Stomach (tissue), 4 donors: ENCODE data around the gene PSORS1C1.

Source experiments
- EP300 ChIP-seq: sonication (generic); formaldehyde crosslinking; IDR thresholded peaks from one replicate; pipeline ENCODE4 v1.6.1; 2017; ENCODE audit warnings: antibody characterized with exemption
- POLR2A ChIP-seq, 4 donors: fragments of 450-650 bp; IDR thresholded peaks; one replicate each; pipeline ENCODE4 v1.6.1; 2016; ENCODE audit warnings: antibody characterized with exemption in 4 of 4, control low read depth in 2 of 4, mild to moderate bottlenecking in 1 of 4, moderate library complexity in 1 of 4
- POLR2AphosphoS5 ChIP-seq, 3 donors: sonication (generic); formaldehyde crosslinking; IDR thresholded peaks; one replicate each; pipeline ENCODE4 v1.6.1; 2016; ENCODE audit warnings: antibody characterized with exemption in 3 of 3
- TF ChIP-seq, protein P1 (sequence below), 7 experiments: fragments of 450-650 bp in 4 of 7; fragments of 200-600 bp in 3 of 7; sonication (generic) in 3 of 7; IDR thresholded peaks; one replicate each; pipeline ENCODE4 v1.5.1; 2016 to 2019; ENCODE audit warnings: antibody characterized with exemption in 7 of 7, control low read depth in 2 of 7, mild to moderate bottlenecking in 1 of 7

DNA sequence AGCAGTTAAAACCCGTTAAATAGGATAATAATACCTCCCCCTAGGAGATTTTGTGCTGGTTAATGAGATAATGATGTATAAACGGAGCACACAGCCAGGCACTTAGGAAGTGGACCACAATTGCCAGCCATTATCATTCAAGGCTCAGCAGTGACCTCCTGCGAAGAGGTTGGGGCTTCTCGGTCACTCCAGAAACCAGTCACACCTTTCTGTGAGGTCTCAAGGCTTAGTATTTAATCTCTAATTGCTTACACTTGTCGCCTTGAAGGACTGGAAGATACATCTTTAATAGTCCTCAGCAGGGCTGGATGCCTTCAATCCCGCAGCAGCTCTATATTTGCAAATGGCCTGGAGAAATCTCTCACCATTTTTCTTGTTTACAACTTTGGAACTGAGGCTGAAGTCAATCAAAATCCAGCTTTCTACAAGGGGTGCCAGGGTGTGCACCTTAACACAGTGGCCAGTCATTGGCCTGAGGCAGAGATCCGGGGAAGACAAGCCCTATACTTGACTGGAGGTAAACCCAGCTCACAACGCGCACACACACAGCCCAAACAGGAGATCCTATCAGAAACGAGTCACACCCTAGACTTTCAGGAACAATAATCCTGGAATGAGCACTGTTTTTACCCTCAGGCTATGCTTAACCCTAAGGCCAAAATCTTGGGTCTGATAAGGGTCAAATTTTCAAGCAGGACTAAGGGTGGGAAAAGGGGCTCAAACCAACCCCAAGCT lies 54.7 kb downstream of the PSORS1C1 start:
- TF ChIP-seq, protein P1, sequence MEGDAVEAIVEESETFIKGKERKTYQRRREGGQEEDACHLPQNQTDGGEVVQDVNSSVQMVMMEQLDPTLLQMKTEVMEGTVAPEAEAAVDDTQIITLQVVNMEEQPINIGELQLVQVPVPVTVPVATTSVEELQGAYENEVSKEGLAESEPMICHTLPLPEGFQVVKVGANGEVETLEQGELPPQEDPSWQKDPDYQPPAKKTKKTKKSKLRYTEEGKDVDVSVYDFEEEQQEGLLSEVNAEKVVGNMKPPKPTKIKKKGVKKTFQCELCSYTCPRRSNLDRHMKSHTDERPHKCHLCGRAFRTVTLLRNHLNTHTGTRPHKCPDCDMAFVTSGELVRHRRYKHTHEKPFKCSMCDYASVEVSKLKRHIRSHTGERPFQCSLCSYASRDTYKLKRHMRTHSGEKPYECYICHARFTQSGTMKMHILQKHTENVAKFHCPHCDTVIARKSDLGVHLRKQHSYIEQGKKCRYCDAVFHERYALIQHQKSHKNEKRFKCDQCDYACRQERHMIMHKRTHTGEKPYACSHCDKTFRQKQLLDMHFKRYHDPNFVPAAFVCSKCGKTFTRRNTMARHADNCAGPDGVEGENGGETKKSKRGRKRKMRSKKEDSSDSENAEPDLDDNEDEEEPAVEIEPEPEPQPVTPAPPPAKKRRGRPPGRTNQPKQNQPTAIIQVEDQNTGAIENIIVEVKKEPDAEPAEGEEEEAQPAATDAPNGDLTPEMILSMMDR (IDR thresholded peaks at IDR 0.05) = no peak
- TF ChIP-seq EP300 = no peak
- no peak for TF ChIP-seq POLR2A (IDR thresholded peaks at IDR 0.05)
- no peak for TF ChIP-seq POLR2AphosphoS5 (IDR thresholded peaks at IDR 0.05)
